Measurements from ENCODE around the gene SBNO2. TPM values are rescaled to one million over a fixed set of nuclear protein-coding genes. Genes with fewer than 3 reads are reported as not detected.

The SBNO2 gene
- polyA plus RNA-seq, 1 of the 3 experiments (the other 2 are of a cell fraction), result 18.3 TPM

- ChIA-PET CTCF (interaction anchor here (0.9 to 7.0 kb wide), 17 partner anchors 8 to 267 kb away, joined by 3 to 82 read pairs (median 7); partner anchors contain the start of genes ATP5F1D, CBARP and CIRBP), POLR2A (interaction anchor here (1.2 kb wide), 1 partner anchor 46 kb away, joined by 3 read pairs; no protein-coding TSS in a partner anchor)
These were observed 48.3 kb upstream of the SBNO2 start for GRCh38 chr19:1222394-1222793.

DNA sequence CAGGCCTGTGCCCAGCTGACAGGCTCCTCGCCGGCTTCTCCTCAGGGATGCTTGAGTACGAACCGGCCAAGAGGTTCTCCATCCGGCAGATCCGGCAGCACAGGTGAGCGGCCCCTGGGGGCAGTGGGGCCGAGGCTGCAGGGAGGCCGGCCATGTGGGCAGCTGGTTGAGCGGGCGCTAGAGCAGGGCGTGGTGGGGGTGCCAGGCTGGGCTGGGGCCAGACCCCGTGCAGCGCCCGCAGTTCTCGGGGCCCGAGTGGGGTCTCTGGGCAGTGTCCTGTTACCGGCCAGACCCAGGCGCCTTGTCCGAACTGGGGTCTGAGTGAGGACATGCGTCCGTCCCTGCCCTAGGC, 47.8 kb upstream of the SBNO2 start:
- Histone ChIP-seq H4K20me1 (ENCODE audit: insufficient read depth) (peaks cover 22% of the 10 kb centered on the region; the same call in 1 of the 2 replicates), H3K4me1 (ENCODE audit: control insufficient read depth in 1 of 2, insufficient read depth in 2 of 2, low read depth in 1 of 2, low read length in 1 of 2) (peaks cover under 1 to 5% of the 10 kb centered on the region in 2 experiments; a peak in 1 of 4 replicates), H3K4me2 (no peak overlapping the region), H3F3A (replicated peaks; ENCODE audit: insufficient read depth) (peaks cover 6% of the 10 kb centered on the region), H3K4me3 (ENCODE audit: low read depth in 2 of 2, low read length in 1 of 2) (no peak overlapping the region), H3K79me2 (ENCODE audit: insufficient read depth) (peaks cover 38% of the 10 kb centered on the region), H3K27me3 (ENCODE audit: insufficient read depth) (no peaks in the 10 kb centered on the region), H2AFZ (ENCODE audit: low read depth) (no peak overlapping the region), H3K9ac (no peak overlapping the region), H3K9me2 (no peaks in the 10 kb centered on the region), H3K27ac (ENCODE audit: low read depth in 2 of 2, low read length in 1 of 2) (no peak overlapping the region; a peak in 1 of 4 replicates), H3K9me3 (no peaks in the 10 kb centered on the region), H3K36me3 (replicated peaks in 1 of 2; ENCODE audit: control insufficient read depth in 1 of 2, insufficient read depth in 2 of 2, low read length in 1 of 2) (peaks cover 0 to 40% of the 10 kb centered on the region in 2 experiments)
- DNase-seq, result no peak
- no peak for TF ChIP-seq RXRA (IDR thresholded peaks at IDR 0.05; ENCODE audit: borderline replicate concordance, low read depth)
- no peak for TF ChIP-seq FOXM1 (IDR thresholded peaks at IDR 0.05; ENCODE audit: low read depth)
- TF ChIP-seq, protein P1, sequence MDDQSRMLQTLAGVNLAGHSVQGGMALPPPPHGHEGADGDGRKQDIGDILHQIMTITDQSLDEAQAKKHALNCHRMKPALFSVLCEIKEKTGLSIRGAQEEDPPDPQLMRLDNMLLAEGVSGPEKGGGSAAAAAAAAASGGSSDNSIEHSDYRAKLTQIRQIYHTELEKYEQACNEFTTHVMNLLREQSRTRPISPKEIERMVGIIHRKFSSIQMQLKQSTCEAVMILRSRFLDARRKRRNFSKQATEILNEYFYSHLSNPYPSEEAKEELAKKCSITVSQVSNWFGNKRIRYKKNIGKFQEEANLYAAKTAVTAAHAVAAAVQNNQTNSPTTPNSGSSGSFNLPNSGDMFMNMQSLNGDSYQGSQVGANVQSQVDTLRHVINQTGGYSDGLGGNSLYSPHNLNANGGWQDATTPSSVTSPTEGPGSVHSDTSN (IDR thresholded peaks at IDR 0.05), result no peak
- TF ChIP-seq SIN3A (IDR thresholded peaks at IDR 0.05; ENCODE audit: borderline replicate concordance, low read depth, low read length), result no peak
- no peak for TF ChIP-seq IRF3 (IDR thresholded peaks at IDR 0.05; ENCODE audit: low read depth, low read length)
- TF ChIP-seq CHD2 (IDR thresholded peaks at IDR 0.05; ENCODE audit: low read length, partially characterized antibody), result no peak
- TF ChIP-seq GATA2 (CRISPR knock-in tag; IDR thresholded peaks at IDR 0.05), result no peak
- TF ChIP-seq NFIC (IDR thresholded peaks at IDR 0.05; ENCODE audit: borderline replicate concordance), result no peak
- TF ChIP-seq, protein P2, sequence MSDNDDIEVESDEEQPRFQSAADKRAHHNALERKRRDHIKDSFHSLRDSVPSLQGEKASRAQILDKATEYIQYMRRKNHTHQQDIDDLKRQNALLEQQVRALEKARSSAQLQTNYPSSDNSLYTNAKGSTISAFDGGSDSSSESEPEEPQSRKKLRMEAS (IDR thresholded peaks at IDR 0.05; ENCODE audit: low read depth), result no peak
- no peak for TF ChIP-seq YY1 (IDR thresholded peaks at IDR 0.05; ENCODE audit: low read depth)
- TF ChIP-seq RAD21 (IDR thresholded peaks at IDR 0.05; ENCODE audit: low read length), result no peak
- no peak for TF ChIP-seq SMC3 (IDR thresholded peaks at IDR 0.05; ENCODE audit: low read depth, low read length)
- no peak for TF ChIP-seq NRF1 (IDR thresholded peaks at IDR 0.05; ENCODE audit: low read depth, low read length)
- no peak for TF ChIP-seq MEF2A (IDR thresholded peaks at IDR 0.05; ENCODE audit: borderline replicate concordance, low read depth)
- TF ChIP-seq EP300 (IDR thresholded peaks at IDR 0.05; ENCODE audit: borderline replicate concordance in 1 of 2, low read depth in 1 of 2, low read length in 1 of 2), result no peak
- 80% methylated on average over 1 of the region's 22 CpGs for WGBS (ENCODE audit: low lambda C conversion rate)
- ChIA-PET CTCF (interaction anchor here (0.9 to 7.0 kb wide), 17 partner anchors 8 to 267 kb away, joined by 3 to 82 read pairs (median 7); partner anchors contain the start of genes ATP5F1D, CBARP and CIRBP), POLR2A (interaction anchor here (1.2 kb wide), 1 partner anchor 47 kb away, joined by 3 read pairs; no protein-coding TSS in a partner anchor)

More at GRCh38 chr19:1222394-1222793, 48.3 kb upstream of the SBNO2 start:
- no peak overlapping the region for H3K4me2 ChIP-seq
- H3K36me3 ChIP-seq (replicated peaks in 1 of 2; ENCODE audit: control insufficient read depth in 1 of 2, insufficient read depth in 2 of 2, low read length in 1 of 2), result peaks cover 0 to 45% of the 10 kb centered on the region in 2 experiments
- no peaks in the 10 kb centered on the region for H3K9me3 ChIP-seq
- no peak overlapping the region for H3K9ac ChIP-seq
- no peaks in the 10 kb centered on the region for H3K9me2 ChIP-seq
- peaks cover 33% of the 10 kb centered on the region for H3K79me2 ChIP-seq (ENCODE audit: insufficient read depth)
- H3K27ac ChIP-seq (ENCODE audit: low read depth in 2 of 2, low read length in 1 of 2), result no peak overlapping the region; a peak in 1 of 4 replicates
- peak; percentile 76 for DNase-seq
- no peak overlapping the region for H2AFZ ChIP-seq (ENCODE audit: low read depth)
- 90% methylated on average over 2 of the region's 14 CpGs for WGBS (ENCODE audit: low lambda C conversion rate)
- peaks cover 22% of the 10 kb centered on the region; the same call in 1 of the 2 replicates for H4K20me1 ChIP-seq (ENCODE audit: insufficient read depth)
- H3K4me3 ChIP-seq (ENCODE audit: low read depth in 2 of 2, low read length in 1 of 2), result no peak overlapping the region; a peak in 1 of 4 replicates
- H3F3A ChIP-seq (replicated peaks; ENCODE audit: insufficient read depth), result peaks cover 6% of the 10 kb centered on the region
- H3K4me1 ChIP-seq (ENCODE audit: control insufficient read depth in 1 of 2, insufficient read depth in 2 of 2, low read depth in 1 of 2, low read length in 1 of 2), result peaks cover 0 to 5% of the 10 kb centered on the region in 2 experiments; a peak in 1 of 4 replicates
- TF ChIP-seq IRF3 (IDR thresholded peaks at IDR 0.05; ENCODE audit: low read depth, low read length), result no peak
- no peak for TF ChIP-seq TAF1 (IDR thresholded peaks at IDR 0.05; ENCODE audit: borderline replicate concordance, low read depth, low read length)
- H3K27me3 ChIP-seq (ENCODE audit: insufficient read depth), result no peaks in the 10 kb centered on the region

Measured in SK-N-SH (cell line).